Uterus (tissue), 4 donors: Measurements from ENCODE around the gene DMTF1. TPM values are rescaled to one million over a fixed set of nuclear protein-coding genes. Genes with fewer than 3 reads are reported as not detected.
"Not testable (repeated sequence)": the region's sequence is repeated elsewhere in the genome, so short reads cannot be mapped to it uniquely, and the experiment has no call there.

Source experiments
- DNase-seq, 2 donors: peaks; one replicate each; pipeline ENCODE4 v3.0.0-alpha.2; 2019 to 2020
- H3K27ac ChIP-seq, 2 donors: fragments of 200-600 bp; sonication (generic); 1 replicate in 1 of 2; 2 replicates in 1 of 2; pipeline ENCODE4 v1.5.1; 2016 to 2018
- H3K27me3 ChIP-seq, 2 donors: fragments of 200-600 bp; sonication (generic); one replicate each; pipeline ENCODE4 v1.5.1; 2018 to 2019; ENCODE audit warnings: control low read depth in 1 of 2
- H3K36me3 ChIP-seq, 2 donors: fragments of 200-600 bp; sonication (generic); one replicate each; pipeline ENCODE4 v1.5.1; 2019; ENCODE audit warnings: control low read depth in 1 of 2
- H3K4me1 ChIP-seq, 2 donors: fragments of 200-600 bp; sonication (generic); one replicate each; pipeline ENCODE4 v1.5.1; 2018 to 2019; ENCODE audit warnings: control low read depth in 1 of 2
- H3K4me3 ChIP-seq, 2 donors: fragments of 200-600 bp; sonication (generic); 1 replicate in 1 of 2; 2 replicates in 1 of 2; pipeline ENCODE4 v1.5.1; 2018 to 2019; ENCODE audit warnings: mild to moderate bottlenecking in 1 of 2
- H3K9me3 ChIP-seq, 2 donors: fragments of 200-600 bp; sonication (generic); one replicate each; pipeline ENCODE4 v1.5.1; 2019; ENCODE audit warnings: control low read depth in 1 of 2
- CTCF ChIP-seq, 4 experiments: fragments of 200-600 bp in 2 of 4; fragments of 450-650 bp in 2 of 4; sonication (generic) in 2 of 4; IDR thresholded peaks; one replicate each; pipeline ENCODE4 v1.5.1; 2016 to 2019; ENCODE audit warnings: antibody characterized with exemption in 4 of 4, mild to moderate bottlenecking in 2 of 4, moderate library complexity in 1 of 4
- POLR2A ChIP-seq, 2 donors: fragments of 450-650 bp; IDR thresholded peaks; one replicate each; pipeline ENCODE4 v1.6.1; 2016; ENCODE audit warnings: antibody characterized with exemption in 2 of 2, mild to moderate bottlenecking in 1 of 2, moderate library complexity in 1 of 2
- intact Hi-C: fragments of 100-400 bp; cut with DNase I; formaldehyde crosslinking; loops from one replicate; pipeline ENCODE4 v1.15.1; 2023; ENCODE audit warnings: low total_unique reads
- total RNA-seq, 4 donors: library from RNA; depleted of rRNA in 3 of 4; stranded (reverse); fragments of >200 nt in 3 of 4; gene quantifications; one replicate each; pipeline versions ENCODE4 v1.1.0 to v1.2.4, GENCODE V29; 2014 to 2023
- donor health status: DM: yes; HTN: yes; CAD: no.

Gene DMTF1
- total RNA-seq, 4 donors from 2014 or later = 36.2 to 193 (median 138) TPM

- no peak overlapping the region for H3K27ac ChIP-seq
- H3K4me3 ChIP-seq = no peak overlapping the region
- no peak for DNase-seq
- H3K9me3 ChIP-seq = peaks cover 0 to 10% of the 10 kb centered on the region in 2 donors
- no peaks in the 10 kb centered on the region for H3K4me1 ChIP-seq
- H3K27me3 ChIP-seq = no peaks in the 10 kb centered on the region
- intact Hi-C loops = no loop called here
- no peak for TF ChIP-seq POLR2A (IDR thresholded peaks at IDR 0.05)
- no peak for TF ChIP-seq CTCF (IDR thresholded peaks at IDR 0.05)
- no peaks in the 10 kb centered on the region for H3K36me3 ChIP-seq
Measured at GRCh38 chr7:87202705-87203104, 50.5 kb downstream of the DMTF1 start.

GRCh38 chr7:87203929-87204328 is 51.7 kb downstream of the DMTF1 start:
- DNase-seq, intact Hi-C loops, H3K36me3 ChIP-seq, H3K4me3 ChIP-seq, H3K4me1 ChIP-seq, H3K27me3 ChIP-seq, H3K27ac ChIP-seq: not testable (repeated sequence)
- peaks cover 0 to 10% of the 10 kb centered on the region in 2 donors for H3K9me3 ChIP-seq

- intact Hi-C loops = no loop called here
- Histone ChIP-seq H3K27me3 (no peaks in the 10 kb centered on the region), H3K27ac (no peak overlapping the region), H3K9me3 (peaks cover 0 to 10% of the 10 kb centered on the region in 2 donors), H3K4me1 (no peaks in the 10 kb centered on the region), H3K36me3 (no peaks in the 10 kb centered on the region), H3K4me3 (no peak overlapping the region)
- TF ChIP-seq CTCF (IDR thresholded peaks at IDR 0.05) (no peak), POLR2A (IDR thresholded peaks at IDR 0.05) (no peak)
- DNase-seq = no peak
Measured at GRCh38 chr7:87204933-87205332, 52.7 kb downstream of the DMTF1 start.

GRCh38 chr7:87205701-87206100 is 53.4 kb downstream of the DMTF1 start:
- H3K4me3 ChIP-seq, H3K4me1 ChIP-seq, H3K36me3 ChIP-seq, H3K27me3 ChIP-seq, DNase-seq, intact Hi-C loops, H3K27ac ChIP-seq: not testable (repeated sequence)
- H3K9me3 ChIP-seq = peaks cover 0 to 10% of the 10 kb centered on the region in 2 donors

GRCh38 chr7:87206361-87206760 is 54.1 kb downstream of the DMTF1 start:
- intact Hi-C loops = no loop called here
- H3K9me3 ChIP-seq = peaks cover 0 to 10% of the 10 kb centered on the region in 2 donors
- H3K27ac ChIP-seq = no peak overlapping the region
- H3K4me3 ChIP-seq = no peak overlapping the region
- H3K27me3 ChIP-seq = no peaks in the 10 kb centered on the region
- H3K36me3 ChIP-seq = no peaks in the 10 kb centered on the region
- DNase-seq = no peak
- no peaks in the 10 kb centered on the region for H3K4me1 ChIP-seq
- no peak for TF ChIP-seq CTCF (IDR thresholded peaks at IDR 0.05)
- no peak for TF ChIP-seq POLR2A (IDR thresholded peaks at IDR 0.05)

- no peak overlapping the region for H3K4me3 ChIP-seq
- no peak for DNase-seq
- peaks cover 0 to 5% of the 10 kb centered on the region in 2 donors for H3K4me1 ChIP-seq
- no peak overlapping the region for H3K27ac ChIP-seq
- intact Hi-C loops = no loop called here
- TF ChIP-seq CTCF (IDR thresholded peaks at IDR 0.05) (no peak), POLR2A (IDR thresholded peaks at IDR 0.05) (no peak)
- no peaks in the 10 kb centered on the region for H3K27me3 ChIP-seq
- peaks cover 0 to 10% of the 10 kb centered on the region in 2 donors for H3K9me3 ChIP-seq
- no peaks in the 10 kb centered on the region for H3K36me3 ChIP-seq
Measured at GRCh38 chr7:87209295-87209924, 57.2 kb downstream of the DMTF1 start.
